Erythroblast (primary cell): ENCODE results near the gene NEU4.
"Not testable (repeated sequence)": the region's sequence is repeated elsewhere in the genome, so short reads cannot be mapped to it uniquely, and the experiment has no call there.

ENCODE experiments used
- GATA1 ChIP-seq: IDR thresholded peaks from 2 replicates; pipeline ENCODE4 v1.6.1; 2011; ENCODE audit warnings: low read depth, mild to moderate bottlenecking, control low read depth, low read length, moderate library complexity
- POLR2A ChIP-seq: IDR thresholded peaks from 2 replicates; pipeline ENCODE4 v1.6.1; 2011; ENCODE audit warnings: mild to moderate bottlenecking, low read length

DNA sequence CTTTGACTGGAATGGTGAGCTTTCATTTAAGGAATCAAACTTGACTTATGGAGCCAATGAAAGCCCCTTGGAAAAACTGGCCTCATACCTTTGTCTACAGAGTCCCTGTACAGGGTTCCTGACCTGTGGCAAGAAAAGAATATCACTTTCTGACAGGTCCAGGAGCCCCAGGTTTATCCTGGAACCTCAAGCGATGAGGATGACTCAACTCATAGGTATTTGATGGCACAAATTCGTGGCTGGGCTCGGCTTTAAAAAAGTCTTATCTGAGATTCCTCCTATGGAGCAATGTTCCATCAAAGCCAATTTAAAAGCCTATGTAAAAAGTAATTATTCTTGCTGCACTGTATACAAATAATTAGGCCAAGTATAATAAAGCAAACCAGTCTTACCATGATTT, 17.6 kb upstream of the NEU4 start:
- TF ChIP-seq GATA1, POLR2A: not testable (repeated sequence)
